Neural cell (in vitro differentiated cells): ENCODE data around the gene QPCT.
"Not testable (repeated sequence)": the region's sequence is repeated elsewhere in the genome, so short reads cannot be mapped to it uniquely, and the experiment has no call there.

Source experiments
- CTCF ChIP-seq: fragments of 450-650 bp; IDR thresholded peaks from 2 replicates; pipeline ENCODE4 v1.5.1; 2014; ENCODE audit warnings: antibody characterized with exemption, mild to moderate bottlenecking, moderate library complexity; ENCODE audit not compliant: poor library complexity, severe bottlenecking
- EP300 ChIP-seq: fragments of 450-650 bp; conservative IDR thresholded peaks from 2 replicates; pipeline ENCODE4 v1.6.1; 2014; ENCODE audit warnings: antibody characterized with exemption, mild to moderate bottlenecking, moderate library complexity; ENCODE audit not compliant: poor library complexity, severe bottlenecking
- EZH2 ChIP-seq: fragments of 200-600, 300-800 bp; shearing (Covaris generic), sonication (generic); IDR thresholded peaks from 2 replicates; pipeline ENCODE4 v1.6.1; 2014; ENCODE audit warnings: antibody characterized with exemption, low read length, borderline replicate concordance, mild to moderate bottlenecking; ENCODE audit not compliant: insufficient read depth, poor library complexity, severe bottlenecking
- REST ChIP-seq: IDR thresholded peaks from 2 replicates; pipeline ENCODE4 v1.6.1; 2012; ENCODE audit warnings: borderline replicate concordance

DNA sequence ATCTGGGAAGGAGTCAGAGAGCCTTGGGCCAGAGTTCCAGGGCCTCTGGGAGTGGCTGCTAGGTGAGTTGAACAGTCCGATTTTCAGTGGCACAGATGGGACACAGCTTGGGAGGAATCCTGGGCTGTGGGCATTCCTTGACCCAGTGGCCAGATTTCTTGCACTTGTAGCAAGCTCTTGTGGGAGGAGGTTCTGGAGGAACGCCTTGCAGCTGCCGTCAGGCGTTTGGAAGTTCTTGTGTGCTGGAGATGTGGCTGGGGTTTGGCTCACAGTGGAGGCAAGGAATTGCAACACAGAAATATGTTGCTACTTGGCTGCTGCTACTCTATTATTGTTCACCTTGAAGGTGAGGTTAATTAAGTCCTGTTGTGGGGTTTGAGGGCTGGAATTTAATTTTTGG lies 39.8 kb downstream of the QPCT start:
- TF ChIP-seq EP300, CTCF, REST, EZH2: not testable (repeated sequence)
